Esophagus muscularis mucosa (tissue), 4 donors: Measurements from ENCODE around the gene MRTFA. TPM values are rescaled to one million over a fixed set of nuclear protein-coding genes. Genes with fewer than 3 reads are reported as not detected.

Source experiments
- DNase-seq: peaks from one replicate; pipeline ENCODE4 v3.0.0-alpha.2; 2017; ENCODE audit errors: extremely low spot score
- H3K27ac ChIP-seq, 4 donors: fragments of 200-600 bp; sonication (generic); replicated peaks in 1 of 4; 1 replicate in 3 of 4; 2 replicates in 1 of 4; pipeline ENCODE4 v1.5.1; 2016 to 2019; ENCODE audit warnings: mild to moderate bottlenecking in 1 of 4
- H3K27me3 ChIP-seq, 4 donors: fragments of 200-600 bp; sonication (generic); one replicate each; pipeline versions ENCODE4 v1.5.1 to v1.6.0; 2016 to 2019
- H3K36me3 ChIP-seq, 4 donors: fragments of 200-600 bp; sonication (generic); one replicate each; pipeline ENCODE4 v1.5.1; 2016 to 2019
- H3K4me1 ChIP-seq, 4 donors: fragments of 200-600 bp; sonication (generic); one replicate each; pipeline ENCODE4 v1.5.1; 2016 to 2019
- H3K4me3 ChIP-seq, 4 donors: fragments of 200-600 bp; sonication (generic); 1 replicate in 2 of 4; 2 replicates in 2 of 4; pipeline ENCODE4 v1.5.1; 2016 to 2019; ENCODE audit warnings: mild to moderate bottlenecking in 4 of 4, moderate library complexity in 1 of 4
- H3K9me3 ChIP-seq, 4 donors: fragments of 200-600 bp; sonication (generic); 1 replicate in 3 of 4; 2 replicates in 1 of 4; pipeline ENCODE4 v1.5.1; 2016 to 2019
- EP300 ChIP-seq: sonication (generic); formaldehyde crosslinking; IDR thresholded peaks from one replicate; pipeline ENCODE4 v1.6.1; 2017; ENCODE audit warnings: antibody characterized with exemption
- POLR2A ChIP-seq: fragments of 450-650 bp; IDR thresholded peaks from one replicate; pipeline ENCODE4 v1.6.1; 2017; ENCODE audit warnings: antibody characterized with exemption, moderate library complexity, mild to moderate bottlenecking, low read depth
- POLR2AphosphoS5 ChIP-seq, 2 donors: sonication (generic); formaldehyde crosslinking; IDR thresholded peaks; one replicate each; pipeline ENCODE4 v1.6.1; 2017; ENCODE audit warnings: antibody characterized with exemption in 2 of 2
- WGBS: methylation state at CpG from one replicate; pipeline ENCODE4 v1.1.5; 2018; 5-methylcytosine and 5-hydroxymethylcytosine counted together
- intact Hi-C: fragments of 100-400 bp; cut with DNase I; formaldehyde crosslinking; loops from one replicate; pipeline ENCODE4 v1.15.1; 2023
- total RNA-seq, 4 donors: library from RNA; depleted of rRNA; stranded (reverse); fragments of >200 nt; gene quantifications; one replicate each; pipeline versions ENCODE4 v1.1.0 to v1.2.1, GENCODE V29; 2016
- TF ChIP-seq, protein P1 (sequence below), 3 experiments: fragments of 200-600 bp in 2 of 3; fragments of 450-650 bp in 1 of 3; sonication (generic) in 2 of 3; IDR thresholded peaks; one replicate each; pipeline ENCODE4 v1.5.1; 2017 to 2019; ENCODE audit warnings: antibody characterized with exemption in 3 of 3, mild to moderate bottlenecking in 2 of 3, moderate library complexity in 1 of 3

MRTFA gene
- total RNA-seq, 4 donors from 2014 or later = 55.6 to 88.7 (median 73.6) TPM

DNA sequence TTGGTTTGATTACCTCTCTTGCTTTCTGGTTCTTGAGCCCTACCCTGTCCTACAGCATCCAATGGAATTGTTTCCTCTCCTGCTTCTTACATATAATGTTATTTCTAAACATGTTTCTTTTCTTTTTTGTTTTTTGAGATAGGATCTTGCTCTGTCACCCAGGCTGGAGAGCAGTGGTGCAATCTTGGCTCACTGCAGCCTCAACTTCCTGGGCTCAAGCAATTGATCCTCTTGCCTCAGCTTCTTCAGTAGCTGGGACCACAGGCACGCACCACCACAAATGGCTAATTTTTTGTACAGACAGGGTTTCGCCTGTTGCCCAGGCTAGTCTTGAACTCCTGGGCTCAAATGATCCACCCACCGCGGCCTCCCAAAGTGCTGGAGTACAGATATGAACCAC, 160.2 kb downstream of the MRTFA start:
- no peak for DNase-seq
- WGBS = 100% methylated on average over 4 of the region's 4 CpGs
- H3K4me1 ChIP-seq = peaks cover 15 to 32% (median 26%) of the 10 kb centered on the region in 4 donors
- no peaks in the 10 kb centered on the region for H3K27me3 ChIP-seq
- H3K36me3 ChIP-seq = no peaks in the 10 kb centered on the region
- no peak overlapping the region for H3K4me3 ChIP-seq
- TF ChIP-seq POLR2AphosphoS5 (IDR thresholded peaks at IDR 0.05) (no peak), EP300 (no peak), POLR2A (no peak)
- TF ChIP-seq, protein P1, sequence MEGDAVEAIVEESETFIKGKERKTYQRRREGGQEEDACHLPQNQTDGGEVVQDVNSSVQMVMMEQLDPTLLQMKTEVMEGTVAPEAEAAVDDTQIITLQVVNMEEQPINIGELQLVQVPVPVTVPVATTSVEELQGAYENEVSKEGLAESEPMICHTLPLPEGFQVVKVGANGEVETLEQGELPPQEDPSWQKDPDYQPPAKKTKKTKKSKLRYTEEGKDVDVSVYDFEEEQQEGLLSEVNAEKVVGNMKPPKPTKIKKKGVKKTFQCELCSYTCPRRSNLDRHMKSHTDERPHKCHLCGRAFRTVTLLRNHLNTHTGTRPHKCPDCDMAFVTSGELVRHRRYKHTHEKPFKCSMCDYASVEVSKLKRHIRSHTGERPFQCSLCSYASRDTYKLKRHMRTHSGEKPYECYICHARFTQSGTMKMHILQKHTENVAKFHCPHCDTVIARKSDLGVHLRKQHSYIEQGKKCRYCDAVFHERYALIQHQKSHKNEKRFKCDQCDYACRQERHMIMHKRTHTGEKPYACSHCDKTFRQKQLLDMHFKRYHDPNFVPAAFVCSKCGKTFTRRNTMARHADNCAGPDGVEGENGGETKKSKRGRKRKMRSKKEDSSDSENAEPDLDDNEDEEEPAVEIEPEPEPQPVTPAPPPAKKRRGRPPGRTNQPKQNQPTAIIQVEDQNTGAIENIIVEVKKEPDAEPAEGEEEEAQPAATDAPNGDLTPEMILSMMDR (IDR thresholded peaks at IDR 0.05) = no peak
- intact Hi-C loops = no loop called here
- no peaks in the 10 kb centered on the region for H3K9me3 ChIP-seq
- no peak overlapping the region for H3K27ac ChIP-seq

DNA sequence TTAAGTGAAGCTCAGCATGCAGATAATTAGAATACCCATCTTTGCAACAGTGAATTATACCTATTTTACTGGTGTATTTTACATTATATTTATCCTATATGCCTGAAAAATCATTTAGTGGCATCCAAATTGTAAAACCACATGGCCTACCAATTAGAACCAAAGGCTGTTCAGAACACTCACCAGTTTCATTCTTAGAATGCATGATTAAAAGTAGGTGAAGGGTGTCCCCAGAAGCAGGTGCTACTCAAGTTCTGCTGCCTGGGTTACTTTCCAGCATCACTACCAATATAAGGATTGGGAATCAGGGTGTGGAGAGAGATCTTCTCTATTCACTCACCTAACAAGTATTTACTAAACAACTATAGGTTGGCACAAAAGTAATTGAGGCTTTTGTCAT, 162.8 kb downstream of the MRTFA start:
- Histone ChIP-seq H3K36me3 (no peaks in the 10 kb centered on the region), H3K9me3 (no peaks in the 10 kb centered on the region), H3K27me3 (no peaks in the 10 kb centered on the region), H3K4me1 (peaks cover 8 to 30% (median 27%) of the 10 kb centered on the region in 4 donors), H3K4me3 (no peak overlapping the region), H3K27ac (no peak overlapping the region)
- no peak for DNase-seq
- intact Hi-C loops = no loop called here
- TF ChIP-seq EP300 (no peak), POLR2A (no peak), POLR2AphosphoS5 (IDR thresholded peaks at IDR 0.05) (no peak)
- TF ChIP-seq, protein P1 (IDR thresholded peaks at IDR 0.05) = no peak

DNA sequence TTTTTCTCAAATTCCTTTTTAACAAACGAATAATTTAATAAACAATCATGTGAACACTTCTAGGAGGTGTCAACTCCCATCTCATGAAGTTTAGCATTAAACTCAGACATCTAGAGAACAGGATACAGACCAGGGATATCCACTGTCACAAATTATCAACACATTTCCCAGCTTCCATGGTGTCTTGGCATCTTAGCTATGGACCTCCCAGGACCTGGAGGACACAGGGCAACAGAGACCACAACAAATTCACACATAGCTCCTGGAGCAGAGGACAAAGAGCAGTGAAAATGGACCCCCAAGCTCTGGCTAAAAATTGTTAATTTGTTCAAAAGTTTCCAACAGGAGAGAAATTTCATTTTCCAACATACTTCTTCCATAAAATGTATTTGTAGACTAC, 163.9 kb downstream of the MRTFA start:
- 64% methylated on average over 1 of the region's 1 CpG for WGBS
- intact Hi-C loops = no loop called here
- H3K27me3 ChIP-seq = no peaks in the 10 kb centered on the region
- TF ChIP-seq POLR2A (no peak), POLR2AphosphoS5 (IDR thresholded peaks at IDR 0.05) (no peak), EP300 (no peak)
- TF ChIP-seq, protein P1 (IDR thresholded peaks at IDR 0.05) = no peak
- no peaks in the 10 kb centered on the region for H3K9me3 ChIP-seq
- no peak overlapping the region for H3K27ac ChIP-seq
- no peaks in the 10 kb centered on the region for H3K36me3 ChIP-seq
- no peak for DNase-seq
- H3K4me1 ChIP-seq = peaks cover 2 to 23% (median 21%) of the 10 kb centered on the region in 4 donors
- H3K4me3 ChIP-seq = no peak overlapping the region

DNA sequence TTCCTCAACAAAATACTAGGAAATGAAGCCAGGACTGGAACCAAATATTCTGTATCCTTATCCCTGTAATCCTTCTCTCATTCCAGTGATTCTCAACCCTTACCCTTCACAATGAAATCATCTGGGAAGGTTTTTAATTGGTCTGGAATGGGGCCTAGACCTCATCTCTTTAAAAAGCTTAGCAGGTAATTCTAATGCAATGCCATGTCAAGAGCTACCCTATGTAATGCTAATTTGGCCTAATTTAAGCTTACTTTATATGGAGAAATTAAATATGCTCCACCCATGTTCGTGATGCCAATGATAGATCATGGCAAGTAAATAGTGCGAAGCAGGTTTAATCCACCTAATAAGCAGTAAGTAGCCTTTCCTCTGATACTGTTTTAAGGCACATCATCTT, 164.5 kb downstream of the MRTFA start:
- Histone ChIP-seq H3K36me3 (no peaks in the 10 kb centered on the region), H3K27me3 (no peaks in the 10 kb centered on the region), H3K9me3 (no peaks in the 10 kb centered on the region), H3K27ac (no peak overlapping the region), H3K4me3 (no peak overlapping the region), H3K4me1 (peaks cover 0 to 19% (median 18%) of the 10 kb centered on the region in 4 donors)
- intact Hi-C loops = no loop called here
- WGBS = 97% methylated on average over 2 of the region's 2 CpGs
- no peak for DNase-seq
- TF ChIP-seq EP300 (no peak), POLR2AphosphoS5 (IDR thresholded peaks at IDR 0.05) (no peak), POLR2A (no peak)
- TF ChIP-seq, protein P1 (IDR thresholded peaks at IDR 0.05) = no peak

DNA sequence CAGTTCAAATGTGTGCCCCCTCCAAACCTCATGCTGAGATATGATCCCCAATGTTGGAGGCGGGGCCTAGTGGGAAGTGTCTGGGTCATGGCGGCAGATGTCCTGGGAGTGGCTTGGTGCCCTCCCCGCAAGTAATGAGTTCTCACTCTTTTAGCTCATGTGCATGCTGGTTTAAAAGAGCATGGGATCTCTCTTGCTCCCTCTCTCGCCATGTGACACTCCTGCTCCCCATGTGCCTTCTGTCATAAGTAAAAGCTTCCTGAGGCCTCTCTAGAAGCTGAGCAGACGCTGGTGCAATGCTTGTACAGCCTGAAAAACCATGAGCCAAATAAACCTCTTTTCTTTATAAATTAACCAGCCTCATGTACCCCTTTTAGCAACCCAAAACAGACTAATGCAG, 167.3 kb downstream of the MRTFA start:
- Histone ChIP-seq H3K27ac (no peak overlapping the region), H3K4me3 (no peak overlapping the region), H3K9me3 (no peaks in the 10 kb centered on the region), H3K4me1 (peaks cover 0 to 18% (median 11%) of the 10 kb centered on the region in 4 donors), H3K27me3 (no peaks in the 10 kb centered on the region), H3K36me3 (no peaks in the 10 kb centered on the region)
- intact Hi-C loops = no loop called here
- TF ChIP-seq POLR2AphosphoS5 (IDR thresholded peaks at IDR 0.05) = no peak
- TF ChIP-seq POLR2A = no peak
- no peak for TF ChIP-seq EP300
- TF ChIP-seq, protein P1 (IDR thresholded peaks at IDR 0.05) = no peak
- no peak for DNase-seq
- 100% methylated on average over 5 of the region's 5 CpGs for WGBS
